Lower lobe of right lung (tissue), 2 donors: Measurements from ENCODE around the gene TAPBP. TPM values are rescaled to one million over a fixed set of nuclear protein-coding genes. Genes with fewer than 3 reads are reported as not detected.
"Not testable (repeated sequence)": the region's sequence is repeated elsewhere in the genome, so short reads cannot be mapped to it uniquely, and the experiment has no call there.

Source experiments
- ATAC-seq, 2 donors: fragments of 200-7000 bp; cut with Tn5 transposase; one replicate each; pipeline ENCODE4 v1.9.1; 2020 to 2022; ENCODE audit warnings: mild to moderate bottlenecking in 2 of 2, moderate library complexity in 2 of 2
- DNase-seq: peaks from one replicate; pipeline ENCODE4 v3.0.0-alpha.2; 2020
- H3K27ac ChIP-seq: fragments of 200-600 bp; one replicate; pipeline ENCODE4 v1.8.0; 2022
- H3K27me3 ChIP-seq: fragments of 200-600 bp; one replicate; pipeline ENCODE4 v1.8.0; 2022; ENCODE audit warnings: low read depth
- H3K36me3 ChIP-seq: fragments of 200-600 bp; one replicate; pipeline ENCODE4 v1.8.0; 2022; ENCODE audit warnings: mild to moderate bottlenecking
- H3K4me1 ChIP-seq: fragments of 200-600 bp; one replicate; pipeline ENCODE4 v1.8.0; 2022
- H3K4me3 ChIP-seq: fragments of 200-600 bp; one replicate; pipeline ENCODE4 v1.8.0; 2022; ENCODE audit warnings: mild to moderate bottlenecking
- H3K9me3 ChIP-seq: fragments of 200-600 bp; one replicate; pipeline ENCODE4 v1.8.0; 2022
- CTCF ChIP-seq: fragments of 200-600 bp; IDR thresholded peaks from one replicate; pipeline ENCODE4 v1.8.0; 2022; ENCODE audit warnings: antibody characterized with exemption, mild to moderate bottlenecking
- intact Hi-C: fragments of 100-400 bp; cut with DNase I; formaldehyde crosslinking; loops from one replicate; pipeline ENCODE4 v1.11.0; 2022
- total RNA-seq: library from RNA; stranded (reverse); fragmentation: NEBNext Ultra II Directional; extraction: Animal tissue kit (Norgen Biotek cat#: 25700); gene quantifications from one replicate; pipeline ENCODE4 v1.2.1, GENCODE V29; 2021
- donor health status: DM: no; HTN: yes; CAD: no; lungs with severe emphysema.

Gene TAPBP
- total RNA-seq, 1 donor from 2014 or later: 206 TPM

- Histone ChIP-seq H3K27me3 (no peaks in the 10 kb centered on the region), H3K27ac (peak overlapping the region; percentile 95), H3K9me3 (no peaks in the 10 kb centered on the region), H3K4me3 (peak overlapping the region; percentile 86), H3K4me1 (peaks cover 61% of the 10 kb centered on the region), H3K36me3 (peaks cover 83% of the 10 kb centered on the region)
- no peak for DNase-seq
- peak; percentile 1 to 11 for ATAC-seq
- TF ChIP-seq CTCF: no peak
- intact Hi-C loops: no loop called here
Observed at GRCh38 chr6:33277663-33278391, 36.1 kb downstream of the TAPBP start.

- Histone ChIP-seq H3K9me3 (no peaks in the 10 kb centered on the region), H3K4me1 (peaks cover 69% of the 10 kb centered on the region), H3K27me3 (no peaks in the 10 kb centered on the region), H3K36me3 (peaks cover 77% of the 10 kb centered on the region), H3K27ac (peak within 1 kb of the TSS; percentile 95), H3K4me3 (peak within 1 kb of the TSS; percentile 86)
- peak; percentile 60 for TF ChIP-seq CTCF
- intact Hi-C loops: no loop called here
- peak; percentile 85 for DNase-seq
- ATAC-seq: peak; percentile 85
Observed at GRCh38 chr6:33276864-33277662, 36.8 kb downstream of the TAPBP start, which contains the start of gene B3GALT4. Gene B3GALT4 (plus strand): TSS chr6:33277123. CDS start chr6:33277420, 297 bp downstream.

- no peak for TF ChIP-seq CTCF
- H3K4me3 ChIP-seq: peak overlapping the region; percentile 86
- intact Hi-C loops: no loop called here
- no peak for ATAC-seq
- peaks cover 70% of the 10 kb centered on the region for H3K4me1 ChIP-seq
- H3K27me3 ChIP-seq: no peaks in the 10 kb centered on the region
- peak overlapping the region; percentile 95 for H3K27ac ChIP-seq
- H3K9me3 ChIP-seq: no peaks in the 10 kb centered on the region
- no peak for DNase-seq
- peaks cover 72% of the 10 kb centered on the region for H3K36me3 ChIP-seq
Observed at GRCh38 chr6:33276581-33276863, 37.4 kb downstream of the TAPBP start.

GRCh38 chr6:33275795-33276580 lies 37.9 kb downstream of the TAPBP start:
- H3K4me3 ChIP-seq: peak overlapping the region; percentile 86
- H3K36me3 ChIP-seq: peaks cover 66% of the 10 kb centered on the region
- H3K9me3 ChIP-seq, ATAC-seq, DNase-seq, H3K27me3 ChIP-seq, intact Hi-C loops: not testable (repeated sequence)
- peaks cover 71% of the 10 kb centered on the region for H3K4me1 ChIP-seq
- peak overlapping the region; percentile 95 for H3K27ac ChIP-seq

- DNase-seq (no peak), ATAC-seq (no peak)
- H3K27me3 ChIP-seq: no peaks in the 10 kb centered on the region
- H3K4me3 ChIP-seq: peak overlapping the region; percentile 9
- TF ChIP-seq CTCF: no peak
- H3K36me3 ChIP-seq: peaks cover 54% of the 10 kb centered on the region
- peaks cover 77% of the 10 kb centered on the region for H3K4me1 ChIP-seq
- H3K9me3 ChIP-seq: no peaks in the 10 kb centered on the region
- H3K27ac ChIP-seq: no peak overlapping the region
- intact Hi-C loops: no loop called here
Observed at GRCh38 chr6:33273924-33274902, 39.7 kb downstream of the TAPBP start.
